ENCODE measurements around the gene SRGAP2C.
"Not testable (repeated sequence)": the region's sequence is repeated elsewhere in the genome, so short reads cannot be mapped to it uniquely, and the experiment has no call there.

DNA sequence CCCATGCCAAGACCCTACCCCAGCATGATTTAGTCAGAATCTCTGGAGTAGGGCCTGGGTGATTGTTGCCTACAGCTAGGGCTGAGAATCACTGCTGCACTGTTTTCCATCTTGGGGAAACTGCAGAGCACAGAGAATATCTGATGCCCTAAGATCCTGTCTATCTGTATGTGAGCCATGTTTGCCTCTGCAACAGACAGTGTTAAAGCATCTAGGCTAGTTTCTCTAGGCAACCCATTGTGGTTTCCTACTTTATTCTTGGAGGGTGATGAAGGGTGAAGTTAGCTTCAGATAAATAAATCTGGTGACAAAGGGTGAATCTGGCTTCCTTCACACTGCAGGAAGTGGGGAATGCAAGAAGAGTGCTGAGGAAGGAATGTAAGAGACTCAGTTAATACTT lies 147.4 kb downstream of the SRGAP2C start:
- TF ChIP-seq, protein P1, sequence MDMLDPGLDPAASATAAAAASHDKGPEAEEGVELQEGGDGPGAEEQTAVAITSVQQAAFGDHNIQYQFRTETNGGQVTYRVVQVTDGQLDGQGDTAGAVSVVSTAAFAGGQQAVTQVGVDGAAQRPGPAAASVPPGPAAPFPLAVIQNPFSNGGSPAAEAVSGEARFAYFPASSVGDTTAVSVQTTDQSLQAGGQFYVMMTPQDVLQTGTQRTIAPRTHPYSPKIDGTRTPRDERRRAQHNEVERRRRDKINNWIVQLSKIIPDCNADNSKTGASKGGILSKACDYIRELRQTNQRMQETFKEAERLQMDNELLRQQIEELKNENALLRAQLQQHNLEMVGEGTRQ (IDR thresholded peaks at IDR 0.05; ENCODE audit: low read depth, low read length): not testable (repeated sequence)
- TF ChIP-seq, protein P1 (CRISPR knock-in tag; IDR thresholded peaks at IDR 0.05; ENCODE audit: borderline replicate concordance): not testable (repeated sequence)
- not testable (repeated sequence) for TF ChIP-seq THYN1 (CRISPR knock-in tag; IDR thresholded peaks at IDR 0.05; ENCODE audit: borderline replicate concordance, low read depth); KLF9 (CRISPR knock-in tag; IDR thresholded peaks at IDR 0.05; ENCODE audit: low read depth); RELA (CRISPR knock-in tag; IDR thresholded peaks at IDR 0.05); MAFG (CRISPR knock-in tag; IDR thresholded peaks at IDR 0.05); EZH2 (conservative IDR thresholded peaks at IDR 0.05; ENCODE audit: low read depth, low read length); RAD51 (IDR thresholded peaks at IDR 0.05; ENCODE audit: borderline replicate concordance); ZNF180 (CRISPR knock-in tag; IDR thresholded peaks at IDR 0.05; ENCODE audit: borderline replicate concordance, low read depth)
- TF ChIP-seq, protein P2, sequence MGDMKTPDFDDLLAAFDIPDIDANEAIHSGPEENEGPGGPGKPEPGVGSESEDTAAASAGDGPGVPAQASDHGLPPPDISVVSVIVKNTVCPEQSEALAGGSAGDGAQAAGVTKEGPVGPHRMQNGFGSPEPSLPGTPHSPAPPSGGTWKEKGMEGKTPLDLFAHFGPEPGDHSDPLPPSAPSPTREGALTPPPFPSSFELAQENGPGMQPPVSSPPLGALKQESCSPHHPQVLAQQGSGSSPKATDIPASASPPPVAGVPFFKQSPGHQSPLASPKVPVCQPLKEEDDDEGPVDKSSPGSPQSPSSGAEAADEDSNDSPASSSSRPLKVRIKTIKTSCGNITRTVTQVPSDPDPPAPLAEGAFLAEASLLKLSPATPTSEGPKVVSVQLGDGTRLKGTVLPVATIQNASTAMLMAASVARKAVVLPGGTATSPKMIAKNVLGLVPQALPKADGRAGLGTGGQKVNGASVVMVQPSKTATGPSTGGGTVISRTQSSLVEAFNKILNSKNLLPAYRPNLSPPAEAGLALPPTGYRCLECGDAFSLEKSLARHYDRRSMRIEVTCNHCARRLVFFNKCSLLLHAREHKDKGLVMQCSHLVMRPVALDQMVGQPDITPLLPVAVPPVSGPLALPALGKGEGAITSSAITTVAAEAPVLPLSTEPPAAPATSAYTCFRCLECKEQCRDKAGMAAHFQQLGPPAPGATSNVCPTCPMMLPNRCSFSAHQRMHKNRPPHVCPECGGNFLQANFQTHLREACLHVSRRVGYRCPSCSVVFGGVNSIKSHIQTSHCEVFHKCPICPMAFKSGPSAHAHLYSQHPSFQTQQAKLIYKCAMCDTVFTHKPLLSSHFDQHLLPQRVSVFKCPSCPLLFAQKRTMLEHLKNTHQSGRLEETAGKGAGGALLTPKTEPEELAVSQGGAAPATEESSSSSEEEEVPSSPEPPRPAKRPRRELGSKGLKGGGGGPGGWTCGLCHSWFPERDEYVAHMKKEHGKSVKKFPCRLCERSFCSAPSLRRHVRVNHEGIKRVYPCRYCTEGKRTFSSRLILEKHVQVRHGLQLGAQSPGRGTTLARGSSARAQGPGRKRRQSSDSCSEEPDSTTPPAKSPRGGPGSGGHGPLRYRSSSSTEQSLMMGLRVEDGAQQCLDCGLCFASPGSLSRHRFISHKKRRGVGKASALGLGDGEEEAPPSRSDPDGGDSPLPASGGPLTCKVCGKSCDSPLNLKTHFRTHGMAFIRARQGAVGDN (CRISPR knock-in tag; IDR thresholded peaks at IDR 0.05): not testable (repeated sequence)
- TF ChIP-seq, protein P3, sequence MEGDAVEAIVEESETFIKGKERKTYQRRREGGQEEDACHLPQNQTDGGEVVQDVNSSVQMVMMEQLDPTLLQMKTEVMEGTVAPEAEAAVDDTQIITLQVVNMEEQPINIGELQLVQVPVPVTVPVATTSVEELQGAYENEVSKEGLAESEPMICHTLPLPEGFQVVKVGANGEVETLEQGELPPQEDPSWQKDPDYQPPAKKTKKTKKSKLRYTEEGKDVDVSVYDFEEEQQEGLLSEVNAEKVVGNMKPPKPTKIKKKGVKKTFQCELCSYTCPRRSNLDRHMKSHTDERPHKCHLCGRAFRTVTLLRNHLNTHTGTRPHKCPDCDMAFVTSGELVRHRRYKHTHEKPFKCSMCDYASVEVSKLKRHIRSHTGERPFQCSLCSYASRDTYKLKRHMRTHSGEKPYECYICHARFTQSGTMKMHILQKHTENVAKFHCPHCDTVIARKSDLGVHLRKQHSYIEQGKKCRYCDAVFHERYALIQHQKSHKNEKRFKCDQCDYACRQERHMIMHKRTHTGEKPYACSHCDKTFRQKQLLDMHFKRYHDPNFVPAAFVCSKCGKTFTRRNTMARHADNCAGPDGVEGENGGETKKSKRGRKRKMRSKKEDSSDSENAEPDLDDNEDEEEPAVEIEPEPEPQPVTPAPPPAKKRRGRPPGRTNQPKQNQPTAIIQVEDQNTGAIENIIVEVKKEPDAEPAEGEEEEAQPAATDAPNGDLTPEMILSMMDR (CRISPR knock-in tag; IDR thresholded peaks at IDR 0.05): not testable (repeated sequence)
